Measurements from ENCODE around the gene TRIM52. TPM values are rescaled to one million over a fixed set of nuclear protein-coding genes. Genes with fewer than 3 reads are reported as not detected.
A peak's percentile ranks its signal among the peaks of the same experiment; 100 is the strongest.

Gene TRIM52
- total RNA-seq, 1 experiment from 2014 or later, result 15.2 TPM

DNA sequence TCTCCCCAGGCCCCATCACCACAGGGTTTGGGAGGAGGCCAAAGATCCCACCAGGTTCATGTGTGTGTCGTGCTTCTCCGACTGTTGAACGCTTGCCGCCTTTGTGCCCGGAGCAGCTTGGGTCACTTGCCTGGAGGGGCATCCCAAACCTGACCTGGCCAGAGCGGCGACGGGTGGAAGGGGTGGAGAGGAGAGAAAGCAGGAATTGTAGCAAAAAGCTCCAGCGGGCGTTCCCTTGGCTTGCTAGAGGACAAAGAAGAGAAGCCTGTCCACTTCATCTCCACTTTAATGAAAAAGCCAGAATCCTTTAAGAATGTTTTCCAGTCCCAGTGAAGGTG is 40.8 kb downstream of the TRIM52 start:
- H3K9me2 ChIP-seq (ENCODE audit: insufficient read depth), result no peaks in the 10 kb centered on the region
- peaks cover 15% of the 10 kb centered on the region for H3K79me2 ChIP-seq (ENCODE audit: low read depth)
- no peak overlapping the region for H3K27ac ChIP-seq
- ChIA-PET POLR2A (ENCODE audit: unreplicated experiment) (no interaction called here), CTCF (no interaction called here)
- intact Hi-C loops (cut with micrococcal nuclease; ENCODE audit: unreplicated experiment), result loop anchor here (10.0 kb wide), 1 partner anchor 415 kb away; the partner anchor contains the start of gene MGAT1
- TF ChIP-seq EZH2 (IDR thresholded peaks at IDR 0.05; ENCODE audit: low read depth), result no peak
- TF ChIP-seq, protein P1, sequence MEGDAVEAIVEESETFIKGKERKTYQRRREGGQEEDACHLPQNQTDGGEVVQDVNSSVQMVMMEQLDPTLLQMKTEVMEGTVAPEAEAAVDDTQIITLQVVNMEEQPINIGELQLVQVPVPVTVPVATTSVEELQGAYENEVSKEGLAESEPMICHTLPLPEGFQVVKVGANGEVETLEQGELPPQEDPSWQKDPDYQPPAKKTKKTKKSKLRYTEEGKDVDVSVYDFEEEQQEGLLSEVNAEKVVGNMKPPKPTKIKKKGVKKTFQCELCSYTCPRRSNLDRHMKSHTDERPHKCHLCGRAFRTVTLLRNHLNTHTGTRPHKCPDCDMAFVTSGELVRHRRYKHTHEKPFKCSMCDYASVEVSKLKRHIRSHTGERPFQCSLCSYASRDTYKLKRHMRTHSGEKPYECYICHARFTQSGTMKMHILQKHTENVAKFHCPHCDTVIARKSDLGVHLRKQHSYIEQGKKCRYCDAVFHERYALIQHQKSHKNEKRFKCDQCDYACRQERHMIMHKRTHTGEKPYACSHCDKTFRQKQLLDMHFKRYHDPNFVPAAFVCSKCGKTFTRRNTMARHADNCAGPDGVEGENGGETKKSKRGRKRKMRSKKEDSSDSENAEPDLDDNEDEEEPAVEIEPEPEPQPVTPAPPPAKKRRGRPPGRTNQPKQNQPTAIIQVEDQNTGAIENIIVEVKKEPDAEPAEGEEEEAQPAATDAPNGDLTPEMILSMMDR (conservative IDR thresholded peaks at IDR 0.05), result no peak
- H2AFZ ChIP-seq, result no peak overlapping the region
- H3K4me1 ChIP-seq (replicated peaks; ENCODE audit: insufficient read depth), result peaks cover 17% of the 10 kb centered on the region; the same call in 1 of the 2 replicates
- peaks cover 5% of the 10 kb centered on the region for H4K20me1 ChIP-seq (ENCODE audit: insufficient read depth)
- H3F3A ChIP-seq (ENCODE audit: insufficient read depth, low read depth), result peaks cover 62% of the 10 kb centered on the region
- no peak for DNase-seq
- H3K27me3 ChIP-seq (ENCODE audit: insufficient read depth, low read depth), result no peaks in the 10 kb centered on the region
- BruUV-seq (replicated peaks), result no TSS peak
- H3K36me3 ChIP-seq (ENCODE audit: low read depth), result no peaks in the 10 kb centered on the region
- H3K4me3 ChIP-seq, result no peak overlapping the region
- no peak overlapping the region for H3K4me2 ChIP-seq
- H3K9me3 ChIP-seq (ENCODE audit: insufficient read depth, low read depth), result no peaks in the 10 kb centered on the region

DNA sequence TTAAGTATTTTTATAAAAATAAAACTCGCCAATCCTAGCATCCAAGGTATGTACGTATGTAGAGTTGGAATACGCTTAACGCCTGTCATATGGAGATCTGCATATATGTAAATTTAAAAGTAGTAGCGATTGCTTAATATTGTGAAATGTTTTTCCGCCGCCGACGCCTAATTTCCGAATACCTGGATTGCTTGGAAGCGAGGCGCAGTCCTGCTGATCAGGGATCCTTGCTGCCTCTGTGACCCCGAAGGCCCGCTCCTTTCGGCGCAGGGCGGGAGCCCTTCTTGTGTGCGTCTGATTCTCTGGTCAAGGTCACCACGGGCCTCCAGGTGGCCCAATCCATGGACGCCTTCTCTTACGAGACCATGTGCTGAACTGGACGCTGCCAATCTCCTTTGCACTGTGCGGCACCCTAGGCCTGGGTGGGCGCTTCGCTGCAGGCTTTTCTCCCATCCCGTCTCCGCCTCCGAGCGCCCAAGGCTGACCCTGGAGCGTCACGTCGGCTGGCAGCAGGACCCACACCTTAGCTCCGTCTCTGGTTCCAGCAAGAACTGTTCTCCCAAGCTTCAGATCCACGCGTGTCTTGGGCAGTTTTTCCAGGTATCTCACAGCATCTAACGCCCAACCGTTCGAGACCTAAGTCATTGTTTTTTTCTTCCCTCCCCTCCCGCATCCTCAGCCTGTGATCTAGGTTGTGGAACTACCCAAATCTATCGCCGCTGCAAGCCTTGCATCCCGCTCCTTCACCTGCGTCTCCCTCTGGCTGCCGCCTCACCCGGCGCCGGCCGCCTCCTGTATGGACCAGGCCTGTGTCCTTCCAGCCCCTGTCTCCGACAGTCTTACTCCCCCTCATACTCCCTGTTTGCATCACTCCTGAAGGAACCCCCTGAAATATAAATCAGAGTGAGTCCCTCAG is 41.4 kb downstream of the TRIM52 start:
- Histone ChIP-seq H3K27ac (no peak overlapping the region), H3K9me3 (ENCODE audit: insufficient read depth, low read depth) (no peaks in the 10 kb centered on the region), H3K4me3 (no peak overlapping the region), H3K4me2 (peak overlapping the region; percentile 72; the same call in 1 of the 2 replicates), H3K36me3 (ENCODE audit: low read depth) (no peaks in the 10 kb centered on the region), H2AFZ (no peak overlapping the region), H3F3A (ENCODE audit: insufficient read depth, low read depth) (peaks cover 63% of the 10 kb centered on the region), H3K79me2 (ENCODE audit: low read depth) (peaks cover 9% of the 10 kb centered on the region), H4K20me1 (ENCODE audit: insufficient read depth) (peaks cover 5% of the 10 kb centered on the region), H3K27me3 (ENCODE audit: insufficient read depth, low read depth) (no peaks in the 10 kb centered on the region), H3K4me1 (replicated peaks; ENCODE audit: insufficient read depth) (peaks cover 10% of the 10 kb centered on the region; the same call in 1 of the 2 replicates), H3K9me2 (ENCODE audit: insufficient read depth) (no peaks in the 10 kb centered on the region)
- no peak for DNase-seq
- no TSS peak for BruUV-seq (replicated peaks)
- ChIA-PET CTCF (no interaction called here), POLR2A (ENCODE audit: unreplicated experiment) (no interaction called here)
- TF ChIP-seq, protein P1 (conservative IDR thresholded peaks at IDR 0.05), result no peak
- intact Hi-C loops (cut with micrococcal nuclease; ENCODE audit: unreplicated experiment), result loop anchor here (10.0 kb wide), 1 partner anchor 415 kb away; the partner anchor contains the start of gene MGAT1

GRCh38 chr5:181218795-181219124 is 42.2 kb downstream of the TRIM52 start:
- H3K27ac ChIP-seq, result peak overlapping the region; percentile 25
- TF ChIP-seq, protein P1 (conservative IDR thresholded peaks at IDR 0.05), result no peak
- TF ChIP-seq EZH2 (IDR thresholded peaks at IDR 0.05; ENCODE audit: low read depth), result no peak
- ChIA-PET CTCF (no interaction called here), POLR2A (ENCODE audit: unreplicated experiment) (no interaction called here)
- no peaks in the 10 kb centered on the region for H3K9me2 ChIP-seq (ENCODE audit: insufficient read depth)
- peaks cover 7% of the 10 kb centered on the region; the same call in 1 of the 2 replicates for H3K4me1 ChIP-seq (replicated peaks; ENCODE audit: insufficient read depth)
- peaks cover 5% of the 10 kb centered on the region for H4K20me1 ChIP-seq (ENCODE audit: insufficient read depth)
- no TSS peak for BruUV-seq (replicated peaks)
- H3K27me3 ChIP-seq (ENCODE audit: insufficient read depth, low read depth), result no peaks in the 10 kb centered on the region
- peaks cover 65% of the 10 kb centered on the region for H3F3A ChIP-seq (ENCODE audit: insufficient read depth, low read depth)
- peak overlapping the region; percentile 70 for H3K4me3 ChIP-seq
- peaks cover 1% of the 10 kb centered on the region for H3K79me2 ChIP-seq (ENCODE audit: low read depth)
- DNase-seq, result no peak
- no peaks in the 10 kb centered on the region for H3K9me3 ChIP-seq (ENCODE audit: insufficient read depth, low read depth)
- no peaks in the 10 kb centered on the region for H3K36me3 ChIP-seq (ENCODE audit: low read depth)
- peak overlapping the region; percentile 83 for H2AFZ ChIP-seq
- peak overlapping the region; percentile 72 for H3K4me2 ChIP-seq
- intact Hi-C loops (cut with micrococcal nuclease; ENCODE audit: unreplicated experiment), result loop anchor here (1.0 kb wide), 2 partner anchors 11 to 27 kb away; no protein-coding TSS in a partner anchor

Data from PC-9 (cell line).